ENCODE measurements around the gene ZNF750.

Gene ZNF750

DNA sequence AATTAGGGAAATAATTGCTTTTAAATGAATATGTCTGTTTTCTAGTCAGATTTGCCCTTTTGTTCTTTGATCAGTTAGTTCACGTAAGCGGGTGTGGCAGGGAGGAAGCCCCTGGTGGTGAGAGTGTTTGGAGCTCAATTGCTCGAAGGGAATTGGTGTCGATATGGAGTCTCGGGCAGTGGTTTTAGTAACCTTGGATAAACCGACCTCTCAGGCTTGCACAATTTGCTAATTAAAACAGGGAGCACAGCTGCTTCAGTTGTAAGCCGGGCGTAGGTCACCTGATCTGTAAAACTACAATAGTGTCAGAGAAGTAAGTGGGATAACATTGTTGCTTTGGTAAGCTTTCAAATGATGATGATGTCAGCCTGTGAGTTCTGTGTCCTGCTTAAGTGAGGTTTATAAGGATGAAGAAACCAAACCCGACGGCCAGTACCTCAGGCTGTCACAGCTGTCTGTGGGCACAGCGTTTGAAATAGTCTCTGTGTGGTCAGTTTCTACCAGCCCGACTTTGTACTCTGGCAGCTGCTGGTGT, 2.9 kb downstream of the ZNF750 start:
- Histone ChIP-seq H3K4me1 (ENCODE audit: insufficient read depth, poor library complexity, severe bottlenecking) (peaks cover 50% of the 10 kb centered on the region), H3K4me3 (ENCODE audit: severe bottlenecking) (no peak overlapping the region), H3K9me3 (ENCODE audit: severe bottlenecking) (no peaks in the 10 kb centered on the region), H3K36me3 (ENCODE audit: low read depth) (peaks cover 12% of the 10 kb centered on the region), H3K27me3 (ENCODE audit: insufficient read depth, poor library complexity, severe bottlenecking) (no peaks in the 10 kb centered on the region), H3K27ac (ENCODE audit: poor library complexity, severe bottlenecking) (peak overlapping the region; percentile 75)
- TF ChIP-seq, protein P1, sequence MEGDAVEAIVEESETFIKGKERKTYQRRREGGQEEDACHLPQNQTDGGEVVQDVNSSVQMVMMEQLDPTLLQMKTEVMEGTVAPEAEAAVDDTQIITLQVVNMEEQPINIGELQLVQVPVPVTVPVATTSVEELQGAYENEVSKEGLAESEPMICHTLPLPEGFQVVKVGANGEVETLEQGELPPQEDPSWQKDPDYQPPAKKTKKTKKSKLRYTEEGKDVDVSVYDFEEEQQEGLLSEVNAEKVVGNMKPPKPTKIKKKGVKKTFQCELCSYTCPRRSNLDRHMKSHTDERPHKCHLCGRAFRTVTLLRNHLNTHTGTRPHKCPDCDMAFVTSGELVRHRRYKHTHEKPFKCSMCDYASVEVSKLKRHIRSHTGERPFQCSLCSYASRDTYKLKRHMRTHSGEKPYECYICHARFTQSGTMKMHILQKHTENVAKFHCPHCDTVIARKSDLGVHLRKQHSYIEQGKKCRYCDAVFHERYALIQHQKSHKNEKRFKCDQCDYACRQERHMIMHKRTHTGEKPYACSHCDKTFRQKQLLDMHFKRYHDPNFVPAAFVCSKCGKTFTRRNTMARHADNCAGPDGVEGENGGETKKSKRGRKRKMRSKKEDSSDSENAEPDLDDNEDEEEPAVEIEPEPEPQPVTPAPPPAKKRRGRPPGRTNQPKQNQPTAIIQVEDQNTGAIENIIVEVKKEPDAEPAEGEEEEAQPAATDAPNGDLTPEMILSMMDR (IDR thresholded peaks at IDR 0.05; ENCODE audit: poor library complexity, severe bottlenecking) = no peak
- ATAC-seq (ENCODE audit: low read depth) (no peak), DNase-seq (ENCODE audit: low spot score) (peak; percentile 18)

GRCh38 chr17:82835766-82836512, 3.9 kb downstream of the ZNF750 start:
- Histone ChIP-seq H3K9me3 (ENCODE audit: severe bottlenecking) (no peaks in the 10 kb centered on the region), H3K27ac (ENCODE audit: poor library complexity, severe bottlenecking) (peak overlapping the region; percentile 75), H3K4me1 (ENCODE audit: insufficient read depth, poor library complexity, severe bottlenecking) (peaks cover 50% of the 10 kb centered on the region), H3K27me3 (ENCODE audit: insufficient read depth, poor library complexity, severe bottlenecking) (no peaks in the 10 kb centered on the region), H3K4me3 (ENCODE audit: severe bottlenecking) (no peak overlapping the region), H3K36me3 (ENCODE audit: low read depth) (peaks cover 12% of the 10 kb centered on the region)
- TF ChIP-seq, protein P1 (IDR thresholded peaks at IDR 0.05; ENCODE audit: poor library complexity, severe bottlenecking) = no peak
- ATAC-seq (ENCODE audit: low read depth) (peak; percentile 96), DNase-seq (ENCODE audit: low spot score) (peak; percentile 99)

DNA sequence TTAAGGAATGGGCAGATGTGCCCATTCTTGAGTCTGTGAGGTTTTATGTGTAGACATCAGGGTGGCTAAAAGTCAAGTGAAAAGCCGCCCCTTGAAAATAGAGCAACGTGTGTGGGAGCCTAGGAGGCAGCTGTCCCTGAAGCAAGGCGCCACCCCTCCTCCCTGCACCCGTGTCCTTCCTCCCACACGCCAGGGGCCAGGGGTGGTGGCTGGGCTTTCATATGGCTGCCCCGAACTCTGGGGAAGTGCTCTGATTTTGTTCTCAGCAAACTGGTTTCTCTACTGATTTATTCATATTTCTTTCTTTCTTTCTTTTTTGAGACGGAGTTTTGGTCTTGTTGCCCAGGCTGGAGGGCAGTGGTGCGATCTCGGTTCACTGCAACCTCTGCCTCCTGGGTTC, 4.7 kb downstream of the ZNF750 start:
- H3K27me3 ChIP-seq (ENCODE audit: insufficient read depth, poor library complexity, severe bottlenecking) = no peaks in the 10 kb centered on the region
- ATAC-seq (ENCODE audit: low read depth) (no peak), DNase-seq (ENCODE audit: low spot score) (peak; percentile 28)
- H3K36me3 ChIP-seq (ENCODE audit: low read depth) = peaks cover 16% of the 10 kb centered on the region
- H3K4me1 ChIP-seq (ENCODE audit: insufficient read depth, poor library complexity, severe bottlenecking) = peaks cover 44% of the 10 kb centered on the region
- TF ChIP-seq, protein P1 (IDR thresholded peaks at IDR 0.05; ENCODE audit: poor library complexity, severe bottlenecking) = no peak
- H3K9me3 ChIP-seq (ENCODE audit: severe bottlenecking) = no peaks in the 10 kb centered on the region
- H3K27ac ChIP-seq (ENCODE audit: poor library complexity, severe bottlenecking) = peak overlapping the region; percentile 75
- no peak overlapping the region for H3K4me3 ChIP-seq (ENCODE audit: severe bottlenecking)

DNA sequence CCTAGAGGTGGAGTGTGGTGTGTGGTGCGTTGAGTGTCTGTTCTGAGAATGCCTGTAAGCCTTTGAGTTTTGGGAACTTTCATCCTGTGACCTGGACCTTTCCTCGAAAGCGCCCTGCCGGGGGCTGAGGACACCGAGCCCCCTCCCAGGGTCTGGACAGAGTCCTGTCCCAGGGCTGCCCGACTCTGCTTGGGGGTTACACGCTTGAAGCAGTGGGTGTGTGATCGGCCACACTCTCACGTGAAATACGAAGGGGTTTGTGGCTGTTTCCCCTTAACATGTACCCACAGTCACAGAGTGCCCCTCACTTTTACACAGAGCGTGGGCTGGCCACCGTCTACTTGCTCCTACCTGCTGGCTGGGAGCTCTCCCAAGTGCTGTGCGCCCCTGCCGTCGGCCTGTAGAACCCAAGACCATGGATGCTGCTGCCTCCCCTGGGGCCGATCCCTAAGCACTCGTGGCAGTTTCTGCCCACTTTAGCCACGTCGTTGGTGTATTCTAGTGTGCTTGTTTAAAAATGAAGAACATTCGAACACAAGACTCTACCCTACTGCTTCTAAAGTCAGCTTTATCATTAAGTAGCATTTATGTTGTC, 6.8 kb downstream of the ZNF750 start:
- Histone ChIP-seq H3K27ac (ENCODE audit: poor library complexity, severe bottlenecking) (no peak overlapping the region), H3K4me1 (ENCODE audit: insufficient read depth, poor library complexity, severe bottlenecking) (peaks cover 24% of the 10 kb centered on the region), H3K9me3 (ENCODE audit: severe bottlenecking) (no peaks in the 10 kb centered on the region), H3K4me3 (ENCODE audit: severe bottlenecking) (no peak overlapping the region), H3K27me3 (ENCODE audit: insufficient read depth, poor library complexity, severe bottlenecking) (no peaks in the 10 kb centered on the region), H3K36me3 (ENCODE audit: low read depth) (peaks cover 23% of the 10 kb centered on the region)
- ATAC-seq (ENCODE audit: low read depth) (no peak), DNase-seq (ENCODE audit: low spot score) (peak; percentile 48)
- TF ChIP-seq, protein P1 (IDR thresholded peaks at IDR 0.05; ENCODE audit: poor library complexity, severe bottlenecking) = no peak

Measured in RWPE2 (cell line).